H9 (cell line): ENCODE data around the gene PUM1. TPM values are rescaled to one million over a fixed set of nuclear protein-coding genes. Genes with fewer than 3 reads are reported as not detected.

Source experiments
- DNase-seq: peaks from one replicate; pipeline ENCODE4 v3.0.0-alpha.2; 2017
- H2AFZ ChIP-seq: one replicate; pipeline ENCODE4 v1.6.1; 2013; ENCODE audit warnings: mild to moderate bottlenecking, low read length, control low read depth, moderate library complexity
- H2AK5ac ChIP-seq: 2 replicates; pipeline ENCODE4 v1.6.1; 2013; ENCODE audit warnings: low read length, control low read depth, mixed read lengths; ENCODE audit not compliant: insufficient read length
- H2BK120ac ChIP-seq: one replicate; pipeline ENCODE4 v1.6.1; 2013; ENCODE audit warnings: low read depth, mild to moderate bottlenecking, low read length, control low read depth, inconsistent platforms; ENCODE audit not compliant: poor library complexity, severe bottlenecking
- H2BK12ac ChIP-seq: 2 replicates; pipeline ENCODE4 v1.6.1; 2013; ENCODE audit warnings: low read length, control low read depth, mixed read lengths, low read depth; ENCODE audit not compliant: insufficient read length
- H2BK15ac ChIP-seq: 2 replicates; pipeline ENCODE4 v1.6.1; 2013; ENCODE audit warnings: low read depth, low read length, control low read depth
- H2BK20ac ChIP-seq: one replicate; pipeline ENCODE4 v1.6.1; 2013; ENCODE audit warnings: low read depth, mild to moderate bottlenecking, low read length, control low read depth, inconsistent platforms; ENCODE audit not compliant: poor library complexity, severe bottlenecking
- H2BK5ac ChIP-seq: 2 replicates; pipeline ENCODE4 v1.6.1; 2013; ENCODE audit warnings: low read length, control low read depth, mixed read lengths; ENCODE audit not compliant: insufficient read length
- H3K14ac ChIP-seq: 2 replicates; pipeline ENCODE4 v1.6.1; 2013; ENCODE audit warnings: low read length, control low read depth; ENCODE audit not compliant: insufficient read depth
- H3K18ac ChIP-seq: 2 replicates; pipeline ENCODE4 v1.6.1; 2013; ENCODE audit warnings: low read depth, mild to moderate bottlenecking, mixed read lengths, low read length, control low read depth; ENCODE audit not compliant: insufficient read length
- H3K23ac ChIP-seq: 2 replicates; pipeline ENCODE4 v1.6.1; 2013; ENCODE audit warnings: low read length, control low read depth, mixed read lengths, low read depth; ENCODE audit not compliant: insufficient read length
- H3K23me2 ChIP-seq: 2 replicates; pipeline ENCODE4 v1.6.1; 2013; ENCODE audit warnings: low read depth, mild to moderate bottlenecking, mixed read lengths, low read length, control low read depth; ENCODE audit not compliant: insufficient read length, poor library complexity, severe bottlenecking
- H3K27ac ChIP-seq: 2 replicates; pipeline ENCODE4 v1.5.1; 2013; ENCODE audit warnings: low read length, control low read depth, mixed read lengths, low read depth; ENCODE audit not compliant: insufficient read length
- H3K27me3 ChIP-seq: 2 replicates; pipeline ENCODE4 v1.6.1; 2013; ENCODE audit warnings: low read length, control low read depth, inconsistent platforms; ENCODE audit not compliant: insufficient read depth
- H3K4ac ChIP-seq: 2 replicates; pipeline ENCODE4 v1.6.1; 2013; ENCODE audit warnings: low read depth, mild to moderate bottlenecking, control low read depth, inconsistent platforms, low read length, moderate library complexity
- H3K4me1 ChIP-seq: 2 replicates; pipeline ENCODE4 v1.6.1; 2013; ENCODE audit warnings: low read length, control low read depth, inconsistent platforms; ENCODE audit not compliant: insufficient read depth
- H3K4me2 ChIP-seq: 2 replicates; pipeline ENCODE4 v1.6.1; 2013; ENCODE audit warnings: low read length, control low read depth, mixed read lengths; ENCODE audit not compliant: insufficient read length, insufficient read depth
- H3K56ac ChIP-seq: 2 replicates; pipeline ENCODE4 v1.6.1; 2013; ENCODE audit warnings: low read depth, mild to moderate bottlenecking, mixed read lengths, low read length, control low read depth; ENCODE audit not compliant: insufficient read length
- H3K79me1 ChIP-seq: 2 replicates; pipeline ENCODE4 v1.6.1; 2013; ENCODE audit warnings: low read depth, mild to moderate bottlenecking, moderate library complexity, low read length, control low read depth, inconsistent platforms; ENCODE audit not compliant: insufficient read depth, poor library complexity, severe bottlenecking
- H3K79me2 ChIP-seq: 2 replicates; pipeline ENCODE4 v1.6.1; 2013; ENCODE audit warnings: low read length, control low read depth, inconsistent platforms; ENCODE audit not compliant: insufficient read depth
- H3K9ac ChIP-seq: 2 replicates; pipeline ENCODE4 v1.6.1; 2013; ENCODE audit warnings: low read length, control low read depth, mixed read lengths; ENCODE audit not compliant: insufficient read length; ENCODE audit errors: extremely low read depth
- H3K9me3 ChIP-seq: one replicate; pipeline ENCODE4 v1.6.1; 2013; ENCODE audit warnings: low read depth, low read length, inconsistent platforms; ENCODE audit not compliant: control insufficient read depth
- H3T11ph ChIP-seq: one replicate; pipeline ENCODE4 v1.6.1; 2013; ENCODE audit warnings: mild to moderate bottlenecking, low read length, control low read depth, inconsistent platforms
- H4K20me1 ChIP-seq: one replicate; pipeline ENCODE4 v1.6.1; 2013; ENCODE audit not compliant: control insufficient read depth, insufficient read length, insufficient read depth
- H4K5ac ChIP-seq: 2 replicates; pipeline ENCODE4 v1.6.1; 2013; ENCODE audit warnings: low read depth, mild to moderate bottlenecking, mixed read lengths, low read length, control low read depth; ENCODE audit not compliant: insufficient read length
- H4K8ac ChIP-seq: replicated peaks from 2 replicates; pipeline ENCODE4 v1.6.1; 2013; ENCODE audit warnings: low read length, control low read depth, mixed read lengths, low read depth; ENCODE audit not compliant: insufficient read length
- H4K91ac ChIP-seq: 2 replicates; pipeline ENCODE4 v1.6.1; 2013; ENCODE audit warnings: low read depth, mild to moderate bottlenecking, moderate library complexity, mixed read lengths, low read length, control low read depth; ENCODE audit not compliant: insufficient read length
- H3K27ac Mint-ChIP-seq, 3 experiments: 2 replicates in 2 of 3; 3 replicates in 1 of 3; pipeline ENCODE4 v1.8.0; 2020 to 2021; ENCODE audit warnings: mixed read lengths in 3 of 3, mild to moderate bottlenecking in 1 of 3, moderate library complexity in 1 of 3
- H3K27me3 Mint-ChIP-seq: 2 replicates; pipeline ENCODE4 v1.8.0; 2021; ENCODE audit warnings: low read depth, mild to moderate bottlenecking, moderate library complexity, mixed read lengths
- H3K36me3 Mint-ChIP-seq, 3 experiments: 2 replicates in 2 of 3; 3 replicates in 1 of 3; pipeline ENCODE4 v1.8.0; 2020 to 2021; ENCODE audit warnings: low read depth in 3 of 3, mixed read lengths in 3 of 3; ENCODE audit not compliant: insufficient read depth in 1 of 3
- H3K4me1 Mint-ChIP-seq, 2 experiments: 2 replicates each; pipeline ENCODE4 v1.8.0; 2020; ENCODE audit warnings: mixed read lengths in 2 of 2
- H3K4me3 Mint-ChIP-seq, 2 experiments: 2 replicates in 1 of 2; 3 replicates in 1 of 2; pipeline ENCODE4 v1.8.0; 2020 to 2021; ENCODE audit warnings: mild to moderate bottlenecking in 2 of 2, mixed read lengths in 2 of 2, moderate library complexity in 1 of 2
- H3K9me3 Mint-ChIP-seq, 2 experiments: 2 replicates in 1 of 2; 3 replicates in 1 of 2; pipeline ENCODE4 v1.8.0; 2020; ENCODE audit warnings: mild to moderate bottlenecking in 2 of 2, mixed read lengths in 2 of 2, moderate library complexity in 1 of 2
- CTCF ChIP-seq: fragments of 200-600 bp; sonication (generic); conservative IDR thresholded peaks from 3 replicates; pipeline ENCODE4 v1.8.0; 2021; ENCODE audit warnings: antibody characterized with exemption, mild to moderate bottlenecking
- WGBS: extraction: QIAGEN DNeasy Blood & Tissue Kit; methylation state at CpG from one replicate; pipeline ENCODE4 v1.1.7; 2013; ENCODE audit warnings: missing lambda C conversion rate, low lambda C conversion rate, mixed read lengths; ENCODE audit not compliant: insufficient read length; ENCODE audit errors: extremely low coverage; 5-methylcytosine and 5-hydroxymethylcytosine counted together
- total RNA-seq: library from RNA; stranded (reverse); gene quantifications from 2 replicates; pipeline ENCODE4 v1.2.1, GENCODE V29; 2021

PUM1 gene
- total RNA-seq, 1 experiment from 2014 or later, result 164 TPM

- H3K23me2 ChIP-seq, result peaks cover 7% of the 10 kb centered on the region
- H2BK5ac ChIP-seq, result no peak overlapping the region
- H3K14ac ChIP-seq, result no peak overlapping the region
- no peak overlapping the region for H4K8ac ChIP-seq
- H3K18ac ChIP-seq, result no peak overlapping the region
- no peak overlapping the region for H2BK15ac ChIP-seq
- H3K9me3 ChIP-seq, result no peaks in the 10 kb centered on the region
- no peak overlapping the region for H2BK12ac ChIP-seq
- no peak overlapping the region for H4K5ac ChIP-seq
- no peak overlapping the region for H2AFZ ChIP-seq
- no peak overlapping the region for H2AK5ac ChIP-seq
- no peak overlapping the region for H2BK120ac ChIP-seq
- H3K27me3 ChIP-seq, result no peaks in the 10 kb centered on the region
- no peak for TF ChIP-seq CTCF
- H3K9ac ChIP-seq, result no peak overlapping the region
- H3K27ac ChIP-seq, result no peak overlapping the region
- H3K79me1 ChIP-seq, result no peaks in the 10 kb centered on the region
- peaks cover 5% of the 10 kb centered on the region; the same call in 1 of the 2 replicates for H3K4me1 ChIP-seq
- no peak overlapping the region for H2BK20ac ChIP-seq
- peaks cover 6% of the 10 kb centered on the region for H4K20me1 ChIP-seq
- H3K23ac ChIP-seq, result no peak overlapping the region
- no CpG with 5 or more reads among the region's 9 CpGs for WGBS
- no peak for DNase-seq
- Mint-ChIP-seq H3K36me3 (no peaks in the 10 kb centered on the region), H3K27me3 (peaks cover 31% of the 10 kb centered on the region), H3K4me1 (peaks cover 50 to 74% of the 10 kb centered on the region in 2 experiments), H3K27ac (0 out of 7 replicates have a peak overlapping the region, but pooled peaks of 1 of the 3 experiments have one; percentile 77), H3K9me3 (no peaks in the 10 kb centered on the region), H3K4me3 (peak overlapping the region; percentile 79 to 91)
- peak overlapping the region; percentile 19 for H3K4me2 ChIP-seq
- H3K56ac ChIP-seq, result no peak overlapping the region
- no peak overlapping the region for H4K91ac ChIP-seq
- H3K79me2 ChIP-seq, result 0 out of 2 replicates have a peak, but pooled peaks cover 2% of the 10 kb centered on the region
- no peak overlapping the region for H3T11ph ChIP-seq
- H3K4ac ChIP-seq, result no peak overlapping the region
Observed at GRCh38 chr1:30906631-30907441, 158.7 kb downstream of the PUM1 start.
